H1 (cell line): Measurements from ENCODE around the gene MYO5A. TPM values are rescaled to one million over a fixed set of nuclear protein-coding genes. Genes with fewer than 3 reads are reported as not detected.
"Not testable (repeated sequence)": the region's sequence is repeated elsewhere in the genome, so short reads cannot be mapped to it uniquely, and the experiment has no call there.

Source experiments
- CTCF ChIA-PET: fragments of 300-600 bp; sonication (Branson Sonifier 250); formaldehyde crosslinking; loops from one replicate; lab custom pipeline; 2021; ENCODE audit not compliant: partially characterized antibody; lab: Charles Lee
- POLR2A ChIA-PET: fragments of 300-600 bp; sonication (Branson Sonifier 250); formaldehyde crosslinking; loops from one replicate; lab custom pipeline; 2021; ENCODE audit warnings: inconsistent platforms; ENCODE audit not compliant: partially characterized antibody; lab: Charles Lee
- DNase-seq, 2 experiments: peaks; one replicate each; pipeline versions ENCODE4 v3.0.0 to v3.0.0-alpha.2; 2010 to 2022; ENCODE audit warnings: low spot score in 2 of 2, low read depth in 1 of 2, mixed read lengths in 1 of 2
- FAIRE-seq: peaks from 2 replicates; lab custom pipeline; 2011; peaks lifted over from hg19 to GRCh38; lab: Jason Lieb, UNC
- H2AFZ ChIP-seq: 2 replicates; pipeline ENCODE4 v1.8.1; 2012; ENCODE audit warnings: low read length, inconsistent platforms
- H2AK5ac ChIP-seq: 2 replicates; pipeline ENCODE4 v1.6.1; 2013; ENCODE audit warnings: low read depth, low read length
- H2BK120ac ChIP-seq: replicated peaks from 2 replicates; pipeline ENCODE3; 2013; ENCODE audit warnings: low read depth, low read length, inconsistent platforms
- H2BK12ac ChIP-seq: 2 replicates; pipeline ENCODE4 v1.6.1; 2013; ENCODE audit warnings: low read depth, low read length
- H2BK15ac ChIP-seq: 2 replicates; pipeline ENCODE4 v1.6.1; 2013; ENCODE audit warnings: low read length
- H2BK20ac ChIP-seq: 2 replicates; pipeline ENCODE4 v1.6.1; 2013; ENCODE audit warnings: low read length
- H2BK5ac ChIP-seq: 2 replicates; pipeline ENCODE4 v1.6.1; 2013; ENCODE audit warnings: low read depth, low read length
- H3K14ac ChIP-seq: 2 replicates; pipeline ENCODE4 v1.6.1; 2013; ENCODE audit warnings: inconsistent platforms; ENCODE audit not compliant: insufficient read length
- H3K18ac ChIP-seq: 2 replicates; pipeline ENCODE4 v1.6.1; 2013; ENCODE audit warnings: low read length; ENCODE audit errors: extremely low read depth
- H3K23ac ChIP-seq: 2 replicates; pipeline ENCODE4 v1.6.1; 2013; ENCODE audit warnings: inconsistent platforms; ENCODE audit not compliant: insufficient read length
- H3K23me2 ChIP-seq: 2 replicates; pipeline ENCODE4 v1.6.1; 2013; ENCODE audit warnings: low read depth, low read length
- H3K27ac ChIP-seq: 2 replicates; pipeline ENCODE4 v1.6.1; 2011; ENCODE audit warnings: low read depth, low read length, inconsistent platforms
- H3K27me3 ChIP-seq, 4 experiments: replicated peaks in 1 of 4; 1 replicate in 1 of 4; 2 replicates in 3 of 4; pipeline versions ENCODE4 v1.6.1 to v1.8.1; 2011 to 2013; ENCODE audit warnings: low read length in 3 of 4, mild to moderate bottlenecking in 3 of 4, inconsistent platforms in 2 of 4, mixed read lengths in 2 of 4, moderate library complexity in 1 of 4; ENCODE audit not compliant: control insufficient read depth in 3 of 4, insufficient read depth in 3 of 4; ENCODE audit errors: extremely low read depth in 1 of 4
- H3K36me3 ChIP-seq, 4 experiments: 2 replicates each; pipeline versions ENCODE4 v1.6.1 to v1.8.1; 2011 to 2013; ENCODE audit warnings: mild to moderate bottlenecking in 4 of 4, low read length in 3 of 4, moderate library complexity in 2 of 4, control low read depth in 1 of 4, inconsistent platforms in 1 of 4; ENCODE audit not compliant: insufficient read depth in 4 of 4, control insufficient read depth in 2 of 4
- H3K4ac ChIP-seq: replicated peaks from 2 replicates; pipeline ENCODE3; 2013; ENCODE audit warnings: low read length, low read depth, mixed read lengths, inconsistent platforms; ENCODE audit not compliant: insufficient read length
- H3K4me1 ChIP-seq, 4 experiments: replicated peaks in 1 of 4; 1 replicate in 1 of 4; 2 replicates in 3 of 4; pipeline versions ENCODE4 v1.6.1 to v1.8.1; 2011 to 2013; ENCODE audit warnings: low read length in 3 of 4, inconsistent platforms in 2 of 4, mixed read lengths in 1 of 4; ENCODE audit not compliant: insufficient read depth in 4 of 4, control insufficient read depth in 3 of 4
- H3K4me2 ChIP-seq, 2 experiments: 2 replicates each; pipeline versions ENCODE4 v1.6.1 to v1.8.1; 2011 to 2013; ENCODE audit warnings: low read depth in 2 of 2, low read length in 2 of 2, control low read depth in 1 of 2, inconsistent platforms in 1 of 2, mild to moderate bottlenecking in 1 of 2; ENCODE audit not compliant: insufficient read depth in 1 of 2
- H3K4me3 ChIP-seq, 4 experiments: fragments of 200-600, 300-600 bp in 1 of 4; sonication (generic), shearing (Covaris generic), sonication (Bioruptor Twin) in 1 of 4; 2 replicates each; pipeline versions ENCODE4 v1.5.1 to v1.8.1; 2011 to 2016; ENCODE audit warnings: low read length in 4 of 4, low read depth in 3 of 4, control low read depth in 2 of 4, inconsistent platforms in 2 of 4, mild to moderate bottlenecking in 2 of 4, mixed read lengths in 1 of 4, moderate library complexity in 1 of 4; ENCODE audit not compliant: insufficient read depth in 2 of 4; ENCODE audit errors: extremely low read depth in 1 of 4
- H3K56ac ChIP-seq: replicated peaks from 2 replicates; pipeline ENCODE3; 2013; ENCODE audit warnings: low read depth, mild to moderate bottlenecking, mixed read lengths, low read length, inconsistent platforms; ENCODE audit not compliant: insufficient read length
- H3K79me1 ChIP-seq: 2 replicates; pipeline ENCODE4 v1.6.1; 2013; ENCODE audit warnings: low read depth, low read length, control low read depth
- H3K79me2 ChIP-seq, 2 experiments: 2 replicates each; pipeline versions ENCODE4 v1.6.1 to v1.8.1; 2012 to 2013; ENCODE audit warnings: low read length in 2 of 2, mild to moderate bottlenecking in 2 of 2, inconsistent platforms in 1 of 2; ENCODE audit not compliant: insufficient read depth in 2 of 2, control insufficient read depth in 1 of 2
- H3K9ac ChIP-seq, 4 experiments: replicated peaks in 1 of 4; 1 replicate in 1 of 4; 2 replicates in 3 of 4; pipeline versions ENCODE4 v1.6.1 to v1.8.1; 2011 to 2013; ENCODE audit warnings: low read depth in 3 of 4, low read length in 3 of 4, control low read depth in 2 of 4, mild to moderate bottlenecking in 2 of 4, moderate library complexity in 2 of 4, inconsistent platforms in 1 of 4; ENCODE audit errors: extremely low read depth in 1 of 4
- H3K9me3 ChIP-seq, 2 experiments: 2 replicates each; pipeline versions ENCODE4 v1.6.1 to v1.8.1; 2012 to 2013; ENCODE audit warnings: mild to moderate bottlenecking in 2 of 2, moderate library complexity in 2 of 2, control low read depth in 1 of 2, inconsistent platforms in 1 of 2, low read depth in 1 of 2, low read length in 1 of 2, mixed read lengths in 1 of 2; ENCODE audit not compliant: insufficient read depth in 2 of 2
- H4K20me1 ChIP-seq, 2 experiments: replicated peaks in 1 of 2; 2 replicates each; pipeline versions ENCODE3 to v1.8.1; 2011 to 2013; ENCODE audit warnings: inconsistent platforms in 2 of 2, low read length in 2 of 2, mild to moderate bottlenecking in 1 of 2; ENCODE audit not compliant: insufficient read depth in 2 of 2, control insufficient read depth in 1 of 2
- H4K5ac ChIP-seq: 2 replicates; pipeline ENCODE4 v1.6.1; 2013; ENCODE audit warnings: low read length, low read depth, mixed read lengths, inconsistent platforms; ENCODE audit not compliant: insufficient read length
- H4K8ac ChIP-seq: 2 replicates; pipeline ENCODE4 v1.8.0; 2013; ENCODE audit warnings: mild to moderate bottlenecking, moderate library complexity, low read length, inconsistent platforms; ENCODE audit not compliant: insufficient read depth; ENCODE audit errors: extremely low read depth
- H4K91ac ChIP-seq: replicated peaks from 2 replicates; pipeline ENCODE3; 2013; ENCODE audit warnings: low read length, mixed read lengths, inconsistent platforms; ENCODE audit not compliant: insufficient read length
- WGBS, 2 experiments: shearing (Covaris generic) in 1 of 2; methylation state at CpG; one replicate each; pipeline versions ENCODE4 v1.1.6 to v1.1.7; 2013 to 2015; ENCODE audit warnings: low lambda C conversion rate in 2 of 2, mixed read lengths in 2 of 2, inconsistent platforms in 1 of 2, low coverage in 1 of 2, missing lambda C conversion rate in 1 of 2; ENCODE audit not compliant: insufficient replicate concordance in 2 of 2, insufficient coverage in 1 of 2, insufficient read length in 1 of 2; ENCODE audit errors: extremely low coverage in 1 of 2, missing lambda C conversion rate in 1 of 2; 5-methylcytosine and 5-hydroxymethylcytosine counted together
- polyA plus RNA-seq, 7 experiments: library from polyadenylated mRNA; depleted of rRNA in 3 of 7; stranded (reverse) in 5 of 7; unstranded in 2 of 7; fragments of >200 nt in 5 of 7; fragments of 200-250 nt in 2 of 7; gene quantifications; 1 replicate in 5 of 7; 2 replicates in 1 of 7; 4 replicates in 1 of 7; pipeline versions ENCODE4 v1.2.1 to v1.2.3, GENCODE V29; 2011 to 2013; ENCODE audit warnings: missing spikeins in 2 of 7, mixed read lengths in 2 of 7
- total RNA-seq: library from RNA; stranded (reverse); fragmentation: NEBNext Ultra II Directional; extraction: Animal tissue kit (Norgen Biotek cat#: 25700); gene quantifications from 2 replicates; pipeline ENCODE4 v1.2.1, GENCODE V29; 2021

MYO5A gene
- total and polyA plus RNA-seq, 2 of the 8 experiments (the other 6 are each of a cell fraction or from before 2014, with no cell fraction given) = 11.4 to 24.7 TPM

GRCh38 chr15:52416566-52416965 lies 112.1 kb downstream of the MYO5A start:
- H4K91ac ChIP-seq, H3K4me2 ChIP-seq, H3K23me2 ChIP-seq, FAIRE-seq, H3K9me3 ChIP-seq, H2AK5ac ChIP-seq, H3K79me2 ChIP-seq, H3K4me1 ChIP-seq, H3K23ac ChIP-seq, H3K14ac ChIP-seq, H3K36me3 ChIP-seq, H2BK120ac ChIP-seq, H3K18ac ChIP-seq, H4K5ac ChIP-seq, H3K9ac ChIP-seq, H3K27ac ChIP-seq, H2BK20ac ChIP-seq, POLR2A ChIA-PET, H2BK5ac ChIP-seq, H3K27me3 ChIP-seq, H4K8ac ChIP-seq, H4K20me1 ChIP-seq, H3K79me1 ChIP-seq, H2BK12ac ChIP-seq, H2BK15ac ChIP-seq, DNase-seq, H2AFZ ChIP-seq, H3K4me3 ChIP-seq, H3K4ac ChIP-seq, H3K56ac ChIP-seq: not testable (repeated sequence)
- WGBS, 2 experiments = 96% methylated on average over 1 of the region's 1 CpG; no CpG with 5 or more reads in 1 of the 2 experiments
- CTCF ChIA-PET = interaction anchor here (1.0 kb wide), 1 partner anchor 146 kb away, joined by 3 read pairs; no protein-coding TSS in a partner anchor
